Caco-2 (cell line): ENCODE data around the gene ZNF527. TPM values are rescaled to one million over a fixed set of nuclear protein-coding genes. Genes with fewer than 3 reads are reported as not detected.

ENCODE experiments used
- BruUV-seq: library from RNA; stranded (reverse); fragments of 400-500 nt; replicated peaks from 2 replicates; lab custom pipeline; 2021; lab: Mats Ljungman, UMichigan
- CTCF ChIA-PET: fragments of 300-600 bp; sonication (Branson Sonifier 250); formaldehyde crosslinking; loops from one replicate; lab custom pipeline; 2022; ENCODE audit warnings: antibody characterized with exemption; lab: Charles Lee
- POLR2A ChIA-PET: fragments of 300-600 bp; sonication (Branson Sonifier 250); formaldehyde crosslinking; loops from one replicate; lab custom pipeline; 2022; ENCODE audit warnings: antibody characterized with exemption; lab: Charles Lee
- DNase-seq, 2 experiments: peaks; one replicate each; pipeline versions ENCODE4 v3.0.0 to v3.0.0-alpha.2; 2020 to 2022
- H3K27me3 ChIP-seq: replicated peaks from 2 replicates; pipeline ENCODE4 v1.6.0; 2011; ENCODE audit warnings: low read length; ENCODE audit not compliant: control insufficient read depth, insufficient read depth
- H3K36me3 ChIP-seq: 2 replicates; pipeline ENCODE4 v1.5.1; 2011; ENCODE audit warnings: low read length; ENCODE audit not compliant: control insufficient read depth, insufficient read depth
- H3K4me1 ChIP-seq: fragments of 250-450 bp; sonication (Bioruptor Pico); 2 replicates; pipeline ENCODE4 v1.5.1; 2020; ENCODE audit warnings: mild to moderate bottlenecking
- H3K4me3 ChIP-seq: 2 replicates; pipeline ENCODE4 v1.5.1; 2011; ENCODE audit warnings: low read depth, mild to moderate bottlenecking, control low read depth, low read length
- H3K9me3 ChIP-seq: fragments of 250-450 bp; sonication (Bioruptor Pico); 2 replicates; pipeline ENCODE4 v1.5.1; 2020; ENCODE audit warnings: mild to moderate bottlenecking, moderate library complexity
- H3K27ac Mint-ChIP-seq: one replicate; pipeline ENCODE4 v1.8.0; 2022; ENCODE audit warnings: mixed read lengths; ENCODE audit not compliant: unreplicated experiment
- H3K27me3 Mint-ChIP-seq: one replicate; pipeline ENCODE4 v1.8.0; 2022; ENCODE audit warnings: mixed read lengths; ENCODE audit not compliant: insufficient read depth, unreplicated experiment
- H3K36me3 Mint-ChIP-seq: one replicate; pipeline ENCODE4 v1.8.0; 2022; ENCODE audit warnings: mild to moderate bottlenecking, mixed read lengths; ENCODE audit not compliant: insufficient read depth, unreplicated experiment
- H3K4me1 Mint-ChIP-seq: one replicate; pipeline ENCODE4 v1.8.0; 2022; ENCODE audit warnings: low read depth, mixed read lengths; ENCODE audit not compliant: unreplicated experiment
- H3K4me3 Mint-ChIP-seq: one replicate; pipeline ENCODE4 v1.8.0; 2022; ENCODE audit warnings: mild to moderate bottlenecking, moderate library complexity, mixed read lengths; ENCODE audit not compliant: unreplicated experiment
- H3K9me3 Mint-ChIP-seq: one replicate; pipeline ENCODE4 v1.8.0; 2022; ENCODE audit warnings: mixed read lengths; ENCODE audit not compliant: unreplicated experiment
- CTCF ChIP-seq, 2 experiments: fragments of 200-600 bp in 1 of 2; IDR thresholded peaks; 1 replicate in 1 of 2; 2 replicates in 1 of 2; pipeline versions ENCODE4 v1.5.1 to v1.8.0; 2011 to 2022; ENCODE audit warnings: antibody characterized with exemption in 1 of 2, control low read depth in 1 of 2, inconsistent platforms in 1 of 2, low read depth in 1 of 2, low read length in 1 of 2, mild to moderate bottlenecking in 1 of 2, moderate library complexity in 1 of 2; ENCODE audit not compliant: insufficient read depth in 1 of 2, severe bottlenecking in 1 of 2, unreplicated experiment in 1 of 2
- intact Hi-C: fragments of 100-400 bp; cut with micrococcal nuclease; formaldehyde crosslinking; loops from one replicate; pipeline ENCODE4 v1.10.0; 2022; ENCODE audit not compliant: unreplicated experiment
- total RNA-seq: library from RNA; stranded (reverse); gene quantifications from 2 replicates; pipeline ENCODE4 v1.2.3, GENCODE V29; 2022

Gene ZNF527
- total RNA-seq, 1 experiment from 2014 or later = 0.88 TPM

GRCh38 chr19:37346091-37346490 is 24.8 kb upstream of the ZNF527 start:
- intact Hi-C loops = no loop called here
- Histone ChIP-seq H3K27me3 (no peaks in the 10 kb centered on the region), H3K4me3 (no peak overlapping the region), H3K9me3 (peaks cover 18% of the 10 kb centered on the region; the same call in 1 of the 2 replicates), H3K36me3 (no peaks in the 10 kb centered on the region), H3K4me1 (no peaks in the 10 kb centered on the region)
- no TSS peak for BruUV-seq
- H3K27me3 Mint-ChIP-seq = no peaks in the 10 kb centered on the region
- ChIA-PET CTCF (no interaction called here), POLR2A (no interaction called here)
- H3K27ac Mint-ChIP-seq = no peak overlapping the region
- no peak for DNase-seq
- H3K4me1 Mint-ChIP-seq = no peaks in the 10 kb centered on the region
- H3K36me3 Mint-ChIP-seq = no peaks in the 10 kb centered on the region
- H3K9me3 Mint-ChIP-seq = peaks cover 33% of the 10 kb centered on the region
- no peak overlapping the region for H3K4me3 Mint-ChIP-seq
- no peak for TF ChIP-seq CTCF (IDR thresholded peaks at IDR 0.05; ENCODE audit: insufficient read depth in 1 of 2, low read depth in 1 of 2, low read length in 1 of 2, severe bottlenecking in 1 of 2, unreplicated experiment in 1 of 2)

GRCh38 chr19:37348060-37348459 is 22.8 kb upstream of the ZNF527 start:
- BruUV-seq = no TSS peak
- CTCF ChIA-PET = no interaction called here

GRCh38 chr19:37353968-37354367 is 16.9 kb upstream of the ZNF527 start:
- Histone ChIP-seq H3K4me3 (no peak overlapping the region), H3K9me3 (peaks cover 40% of the 10 kb centered on the region), H3K4me1 (no peaks in the 10 kb centered on the region), H3K27me3 (no peaks in the 10 kb centered on the region), H3K36me3 (no peaks in the 10 kb centered on the region)
- Mint-ChIP-seq H3K27ac (no peak overlapping the region), H3K9me3 (peaks cover 72% of the 10 kb centered on the region), H3K4me3 (no peak overlapping the region), H3K4me1 (no peaks in the 10 kb centered on the region), H3K36me3 (no peaks in the 10 kb centered on the region), H3K27me3 (no peaks in the 10 kb centered on the region)
- no TSS peak for BruUV-seq
- POLR2A ChIA-PET = no interaction called here
- no peak for TF ChIP-seq CTCF (IDR thresholded peaks at IDR 0.05; ENCODE audit: insufficient read depth in 1 of 2, low read depth in 1 of 2, low read length in 1 of 2, severe bottlenecking in 1 of 2, unreplicated experiment in 1 of 2)
- DNase-seq = no peak
- intact Hi-C loops = no loop called here
- CTCF ChIA-PET = no interaction called here

More at GRCh38 chr19:37348060-37348459, 22.8 kb upstream of the ZNF527 start:
- Mint-ChIP-seq H3K27me3 (no peaks in the 10 kb centered on the region), H3K27ac (no peak overlapping the region), H3K4me1 (no peaks in the 10 kb centered on the region), H3K9me3 (peaks cover 46% of the 10 kb centered on the region), H3K4me3 (no peak overlapping the region), H3K36me3 (no peaks in the 10 kb centered on the region)
- TF ChIP-seq CTCF (IDR thresholded peaks at IDR 0.05; ENCODE audit: insufficient read depth in 1 of 2, low read depth in 1 of 2, low read length in 1 of 2, severe bottlenecking in 1 of 2, unreplicated experiment in 1 of 2) = no peak
- intact Hi-C loops = no loop called here
- no peak for DNase-seq
- POLR2A ChIA-PET = no interaction called here
- Histone ChIP-seq H3K9me3 (peaks cover 13% of the 10 kb centered on the region), H3K4me1 (no peaks in the 10 kb centered on the region), H3K36me3 (no peaks in the 10 kb centered on the region), H3K27me3 (no peaks in the 10 kb centered on the region), H3K4me3 (no peak overlapping the region)
